Astrocyte of the cerebellum (primary cell): ENCODE measurements around the gene ALKBH8.
"Not testable (repeated sequence)": the region's sequence is repeated elsewhere in the genome, so short reads cannot be mapped to it uniquely, and the experiment has no call there.

Experiments
- DNase-seq: peaks from one replicate; pipeline ENCODE4 v3.0.0-alpha.2; 2011; ENCODE audit warnings: low read depth
- H3K4me3 ChIP-seq: 2 replicates; pipeline ENCODE4 v1.5.1; 2011; ENCODE audit warnings: mild to moderate bottlenecking, low read depth, low read length, moderate library complexity
- in situ Hi-C: cut with HindIII; loops from 2 replicates; pipeline ENCODE4 v1.10.0; 2017; ENCODE audit warnings: low sequenced_read_pairs
- TF ChIP-seq, protein P1 (sequence below): IDR thresholded peaks from 2 replicates; pipeline ENCODE4 v1.5.1; 2012; ENCODE audit warnings: low read length, low read depth, moderate library complexity, mild to moderate bottlenecking; ENCODE audit errors: missing control alignments

ALKBH8 gene

DNA sequence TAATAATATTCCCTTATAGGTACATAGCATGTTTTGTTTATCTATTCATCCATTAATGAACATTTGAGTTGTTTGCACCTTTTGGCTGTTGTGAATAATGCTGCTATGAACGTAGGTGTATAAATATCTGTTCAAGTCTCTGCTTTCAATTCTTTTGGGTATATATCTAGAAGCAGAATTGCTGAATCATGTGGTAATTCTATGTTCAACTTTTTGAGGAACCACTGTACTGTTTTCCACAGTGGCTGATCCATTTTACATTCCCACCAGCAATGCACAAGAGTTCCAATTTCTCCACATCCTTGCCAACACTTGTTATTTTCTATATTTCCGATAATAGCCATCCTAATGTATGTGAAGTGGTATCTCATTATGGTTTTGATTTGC is 56.7 kb downstream of the ALKBH8 start:
- TF ChIP-seq, protein P1, sequence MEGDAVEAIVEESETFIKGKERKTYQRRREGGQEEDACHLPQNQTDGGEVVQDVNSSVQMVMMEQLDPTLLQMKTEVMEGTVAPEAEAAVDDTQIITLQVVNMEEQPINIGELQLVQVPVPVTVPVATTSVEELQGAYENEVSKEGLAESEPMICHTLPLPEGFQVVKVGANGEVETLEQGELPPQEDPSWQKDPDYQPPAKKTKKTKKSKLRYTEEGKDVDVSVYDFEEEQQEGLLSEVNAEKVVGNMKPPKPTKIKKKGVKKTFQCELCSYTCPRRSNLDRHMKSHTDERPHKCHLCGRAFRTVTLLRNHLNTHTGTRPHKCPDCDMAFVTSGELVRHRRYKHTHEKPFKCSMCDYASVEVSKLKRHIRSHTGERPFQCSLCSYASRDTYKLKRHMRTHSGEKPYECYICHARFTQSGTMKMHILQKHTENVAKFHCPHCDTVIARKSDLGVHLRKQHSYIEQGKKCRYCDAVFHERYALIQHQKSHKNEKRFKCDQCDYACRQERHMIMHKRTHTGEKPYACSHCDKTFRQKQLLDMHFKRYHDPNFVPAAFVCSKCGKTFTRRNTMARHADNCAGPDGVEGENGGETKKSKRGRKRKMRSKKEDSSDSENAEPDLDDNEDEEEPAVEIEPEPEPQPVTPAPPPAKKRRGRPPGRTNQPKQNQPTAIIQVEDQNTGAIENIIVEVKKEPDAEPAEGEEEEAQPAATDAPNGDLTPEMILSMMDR, result no peak
- in situ Hi-C loops, result no loop called here
- DNase-seq, result no peak
- H3K4me3 ChIP-seq, result no peak overlapping the region

DNA sequence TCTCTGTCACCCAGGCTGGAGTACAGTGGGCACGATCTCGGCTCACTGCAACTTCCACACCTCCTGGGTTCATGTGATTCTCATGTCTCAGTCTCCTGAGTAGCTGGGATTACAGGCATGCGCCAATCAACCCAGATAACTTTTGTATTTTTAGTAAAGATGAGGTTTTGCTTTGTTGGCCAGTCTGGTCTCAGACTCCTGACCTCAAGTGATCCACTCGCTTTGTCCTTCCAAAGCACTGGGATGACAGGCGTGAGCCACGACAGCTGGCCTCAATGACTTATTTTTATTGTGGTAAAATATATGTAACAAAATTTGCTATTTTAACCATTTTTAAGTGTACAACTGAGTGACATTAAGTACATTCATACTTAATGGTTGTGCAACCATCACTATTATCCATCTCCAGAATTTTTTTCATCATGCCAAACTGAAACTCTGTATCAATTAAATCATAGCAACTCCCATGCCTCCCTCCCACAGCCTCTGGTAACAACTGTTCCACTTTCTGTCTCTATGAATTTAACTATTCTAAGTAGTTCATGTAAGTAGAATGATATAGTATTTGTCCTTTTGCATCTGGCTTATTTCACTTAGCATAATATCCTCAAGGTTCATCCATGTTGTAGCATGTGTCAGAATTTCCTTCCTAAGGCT is 57.2 kb downstream of the ALKBH8 start:
- in situ Hi-C loops, result no loop called here
- H3K4me3 ChIP-seq, result no peak overlapping the region
- no peak for DNase-seq
- TF ChIP-seq, protein P1, result no peak

DNA sequence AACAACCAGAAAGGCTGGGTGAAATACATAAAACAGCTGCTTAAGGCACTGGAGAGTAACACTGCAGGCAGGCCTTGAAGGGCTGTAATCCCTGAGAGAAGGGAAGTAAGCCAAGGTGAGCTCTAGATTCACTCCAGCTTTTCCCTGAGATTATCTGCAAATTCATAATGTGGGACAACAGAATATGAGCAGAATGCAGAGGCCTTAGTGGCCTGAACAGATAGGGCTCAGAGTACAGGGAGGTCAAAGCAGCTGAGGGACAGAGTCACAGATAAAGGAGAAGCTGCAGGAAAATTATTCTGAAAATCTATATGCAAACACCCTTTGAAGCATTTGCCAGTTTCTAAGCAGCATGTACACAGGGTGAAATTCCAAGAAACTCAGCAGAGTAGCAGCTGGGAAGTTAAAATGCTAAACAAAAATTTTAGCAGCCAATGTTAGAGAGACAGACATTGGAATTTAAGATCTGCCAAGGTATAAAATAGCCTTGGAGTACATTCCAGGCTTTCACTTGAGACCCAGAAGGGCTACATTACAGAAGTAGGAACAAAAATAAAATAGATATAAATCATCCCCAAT is 59.8 kb downstream of the ALKBH8 start:
- TF ChIP-seq, protein P1, result no peak
- in situ Hi-C loops, result no loop called here
- H3K4me3 ChIP-seq, result no peak overlapping the region
- no peak for DNase-seq

DNA sequence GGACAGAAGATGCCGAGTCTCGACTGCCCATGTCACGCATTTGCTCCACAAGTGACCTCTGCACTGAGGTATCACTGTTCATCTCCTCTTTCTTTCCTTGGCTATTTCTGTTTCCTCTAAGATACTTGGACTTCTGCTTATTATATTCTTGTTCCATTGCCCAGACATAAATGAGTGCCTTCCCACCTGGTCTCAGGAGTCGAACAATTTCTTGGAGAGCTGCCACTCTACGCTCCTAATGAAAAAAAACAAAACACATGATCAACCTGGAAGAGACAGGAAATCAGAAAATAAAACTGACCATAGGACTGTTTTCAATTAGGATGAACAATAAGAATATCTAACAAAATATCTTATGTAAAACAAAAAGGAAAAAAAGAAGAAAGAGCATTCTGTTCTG is 60.6 kb downstream of the ALKBH8 start:
- H3K4me3 ChIP-seq, result no peak overlapping the region
- DNase-seq, result no peak
- TF ChIP-seq, protein P1, result no peak
- in situ Hi-C loops, result no loop called here

DNA sequence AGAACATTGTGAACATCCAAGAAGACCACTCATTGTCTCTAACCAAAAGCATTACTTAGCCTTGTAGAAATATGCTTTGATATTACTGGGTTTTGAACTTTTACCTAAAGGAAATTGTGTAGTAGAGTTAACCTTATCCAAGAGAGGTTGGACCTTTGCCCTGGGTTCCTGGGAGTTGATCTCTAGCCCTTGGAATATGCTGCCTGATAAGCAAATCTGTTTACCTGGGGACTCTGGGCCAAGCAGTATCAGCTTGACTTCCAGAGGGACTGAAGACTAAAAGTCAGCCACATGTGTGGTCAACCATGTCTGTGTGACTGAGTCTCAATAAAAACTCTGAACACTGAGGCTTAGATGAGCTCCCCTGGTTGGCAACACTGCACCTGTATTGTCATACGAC is 63.8 kb downstream of the ALKBH8 start:
- TF ChIP-seq, protein P1, result no peak
- in situ Hi-C loops, result no loop called here
- DNase-seq, result no peak
- no peak overlapping the region for H3K4me3 ChIP-seq

DNA sequence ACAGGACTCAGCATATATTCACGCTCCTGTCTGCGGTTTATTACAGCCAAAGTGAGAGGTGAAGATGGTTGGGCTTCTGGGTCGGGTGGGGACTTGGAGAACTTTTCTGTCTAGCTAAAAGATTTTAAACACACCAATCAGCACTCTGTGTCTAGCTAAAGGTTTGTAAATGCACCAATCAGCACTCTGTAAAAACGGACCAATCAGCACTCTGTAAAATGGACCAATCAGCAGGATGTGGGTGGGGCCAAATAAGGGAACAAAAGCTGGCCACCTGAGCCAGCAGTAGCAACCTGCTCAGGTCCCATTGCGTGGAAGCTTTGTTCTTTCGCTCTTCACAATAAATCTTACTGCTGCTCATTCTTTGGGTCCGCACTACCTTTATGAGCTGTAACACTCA is 68.2 kb downstream of the ALKBH8 start:
- DNase-seq, in situ Hi-C loops, H3K4me3 ChIP-seq: not testable (repeated sequence)

DNA sequence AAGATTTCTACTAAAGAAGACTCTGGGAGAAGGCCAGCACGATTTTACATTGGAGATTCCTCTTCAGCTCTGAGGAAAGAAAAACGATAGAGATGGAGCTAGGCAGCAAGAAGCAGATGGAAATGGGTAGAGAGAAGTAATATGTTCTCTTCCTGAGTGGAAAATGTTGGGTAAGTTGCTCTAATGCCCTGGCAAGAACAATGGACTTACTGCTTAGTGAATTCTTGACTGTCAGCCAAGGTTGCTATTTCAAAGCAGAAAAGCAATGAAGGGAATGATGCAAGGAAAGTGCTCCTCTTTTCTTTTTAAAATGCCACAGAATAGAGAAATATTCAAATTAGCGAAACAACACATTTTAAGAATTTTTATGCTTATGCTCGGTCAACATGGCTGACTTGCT is 69.5 kb downstream of the ALKBH8 start:
- TF ChIP-seq, protein P1, result no peak
- peak; percentile 68 for DNase-seq
- no peak overlapping the region for H3K4me3 ChIP-seq
- in situ Hi-C loops, result no loop called here
